Measurements from ENCODE around the gene CD83. TPM values are rescaled to one million over a fixed set of nuclear protein-coding genes. Genes with fewer than 3 reads are reported as not detected.
"Not testable (repeated sequence)": the region's sequence is repeated elsewhere in the genome, so short reads cannot be mapped to it uniquely, and the experiment has no call there.

Gene CD83
- total and polyA plus RNA-seq, 7 experiments from 2014 or later: 1.9 to 113 (median 5.1) TPM

DNA sequence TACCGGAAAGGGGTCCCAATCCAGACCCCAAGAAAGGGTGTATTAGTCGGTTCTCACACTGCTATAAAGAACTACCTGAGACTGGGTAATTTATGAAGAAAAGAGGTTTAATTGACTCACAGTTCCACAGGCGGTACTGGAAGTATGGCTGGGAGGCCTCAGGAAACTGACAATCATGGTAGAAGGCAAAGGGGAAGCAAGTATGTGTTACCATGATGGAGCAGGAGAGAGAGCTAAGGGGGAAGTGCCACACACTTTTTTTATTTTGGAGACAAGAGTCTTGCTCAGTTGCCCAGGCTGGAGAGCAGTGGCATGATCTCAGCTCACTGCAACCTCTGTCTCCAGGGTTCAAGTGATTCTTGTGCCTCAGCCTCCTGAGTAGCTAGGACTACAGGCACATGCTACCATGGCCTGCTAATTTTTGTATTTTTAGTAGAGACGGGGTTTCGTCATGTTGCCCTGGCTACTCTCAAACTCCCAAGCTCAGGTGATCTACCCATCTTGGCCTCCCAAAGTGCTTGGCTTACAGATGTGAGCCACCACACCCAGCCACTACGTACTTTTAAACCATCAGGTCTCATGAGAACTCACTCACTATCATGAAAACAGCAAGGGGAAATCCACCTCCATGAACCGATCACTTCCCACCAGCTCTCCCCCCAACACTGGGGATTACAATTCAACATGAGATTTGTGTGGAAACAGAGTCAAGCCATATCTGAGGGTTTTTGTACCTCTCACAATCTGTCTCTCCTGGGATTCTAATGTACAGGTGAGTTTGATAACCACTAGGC lies 43.8 kb upstream of the CD83 start:
- H3K36me3 ChIP-seq (ENCODE audit: control insufficient read depth in 2 of 3, insufficient read depth in 3 of 3, low read length in 3 of 3); H3K27me3 ChIP-seq (ENCODE audit: control insufficient read depth in 2 of 2, insufficient read depth in 2 of 2, low read length in 2 of 2); H3K9me3 Mint-ChIP-seq; H3K27me3 Mint-ChIP-seq; ATAC-seq; H3K4me1 ChIP-seq (ENCODE audit: control insufficient read depth in 2 of 2, insufficient read depth in 2 of 2, low read length in 2 of 2); H3K4me3 ChIP-seq (ENCODE audit: low read length); CTCF ChIA-PET; H3K9me3 ChIP-seq (ENCODE audit: control insufficient read depth in 2 of 3, low read length in 3 of 3); H3K36me3 Mint-ChIP-seq: not testable (repeated sequence)
- H3K27ac Mint-ChIP-seq: peak overlapping the region; percentile 87 to 99 (median 95)
- intact Hi-C loops (cut with micrococcal nuclease): loop anchor here in 1 of 2 donors (2.0 kb wide), 1 partner anchor 21 kb away; no protein-coding TSS in a partner anchor
- peak overlapping the region in 9 of 10 donors; percentile 19 to 83 (median 74) for H3K4me3 Mint-ChIP-seq
- H3K27ac ChIP-seq (ENCODE audit: low read depth, low read length): peak overlapping the region; percentile 84
- peaks cover 16 to 42% (median 27%) of the 10 kb centered on the region in 7 donors for H3K4me1 Mint-ChIP-seq
- peak in 1 of 9 donors; percentile 1 for DNase-seq
- POLR2A ChIA-PET: interaction anchor here (1.0 to 1.1 kb wide), 2 partner anchors 36 to 459 kb away, joined by 3 to 4 read pairs; partner anchors contain the start of gene NOL7

DNA sequence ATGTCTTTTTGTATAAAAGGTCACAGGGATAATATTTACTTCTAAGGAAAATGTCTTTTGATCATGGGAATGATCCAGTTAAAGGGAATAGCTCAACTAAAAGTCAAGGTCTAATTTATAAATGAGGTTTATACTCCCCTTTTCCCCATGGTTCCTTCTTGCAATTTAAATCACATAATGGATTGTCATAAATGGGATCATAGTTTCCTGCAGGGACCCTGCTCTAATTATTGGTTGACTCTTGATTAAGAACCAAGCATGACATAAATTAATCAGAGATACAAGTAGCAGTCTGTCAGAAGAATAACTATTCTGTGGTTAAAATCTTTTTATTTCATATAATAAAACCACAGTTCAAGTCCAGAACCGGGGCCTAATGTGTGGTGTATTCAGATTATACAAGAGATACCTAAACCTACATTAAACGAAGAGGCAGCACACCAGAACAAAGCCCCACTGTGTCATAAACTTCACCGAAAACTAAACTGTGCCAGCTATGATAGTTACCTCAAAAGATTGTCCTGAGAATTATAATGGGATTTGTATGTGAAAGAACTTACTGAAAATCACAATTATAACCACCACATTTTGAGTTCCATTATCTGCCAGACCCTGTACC lies 43.0 kb upstream of the CD83 start:
- no peaks in the 10 kb centered on the region for H3K9me3 ChIP-seq (ENCODE audit: control insufficient read depth in 2 of 3, low read length in 3 of 3)
- H3K27ac ChIP-seq (ENCODE audit: low read depth, low read length): peak overlapping the region; percentile 84
- peaks cover 16 to 44% (median 27%) of the 10 kb centered on the region in 7 donors for H3K4me1 Mint-ChIP-seq
- H3K27me3 Mint-ChIP-seq: no peaks in the 10 kb centered on the region
- ATAC-seq (no peak), DNase-seq (peak in 1 of 9 donors; percentile 2)
- peak overlapping the region; percentile 87 to 99 (median 95) for H3K27ac Mint-ChIP-seq
- H3K27me3 ChIP-seq (ENCODE audit: control insufficient read depth in 2 of 2, insufficient read depth in 2 of 2, low read length in 2 of 2): no peaks in the 10 kb centered on the region
- H3K36me3 ChIP-seq (ENCODE audit: control insufficient read depth in 2 of 3, insufficient read depth in 3 of 3, low read length in 3 of 3): no peaks in the 10 kb centered on the region
- intact Hi-C loops (cut with micrococcal nuclease): loop anchor here (1.0 to 2.0 kb wide), 4 partner anchors 7 to 260 kb away; partner anchors contain the start of genes CD83 (in 2 of the 2) and MCUR1 (in 2 of the 2)
- CTCF ChIA-PET: interaction anchor here (0.6 to 2.1 kb wide), 2 partner anchors 8 to 925 kb away, joined by 4 to 14 read pairs; no protein-coding TSS in a partner anchor
- H3K4me3 ChIP-seq (ENCODE audit: low read length): peak overlapping the region; percentile 57
- H3K36me3 Mint-ChIP-seq: peaks cover 0 to 1% (median 0%) of the 10 kb centered on the region in 5 donors
- H3K4me1 ChIP-seq (ENCODE audit: control insufficient read depth in 2 of 2, insufficient read depth in 2 of 2, low read length in 2 of 2): peaks cover 5 to 7% of the 10 kb centered on the region in 2 donors
- H3K4me3 Mint-ChIP-seq: peak overlapping the region; percentile 72 to 92 (median 82)
- POLR2A ChIA-PET: interaction anchor here (0.6 to 1.1 kb wide), 4 partner anchors 24 to 459 kb away, joined by 3 to 4 read pairs (median 3); partner anchors contain the start of genes CD83 and NOL7
- peaks cover 0 to 3% (median 0%) of the 10 kb centered on the region in 11 donors for H3K9me3 Mint-ChIP-seq

DNA sequence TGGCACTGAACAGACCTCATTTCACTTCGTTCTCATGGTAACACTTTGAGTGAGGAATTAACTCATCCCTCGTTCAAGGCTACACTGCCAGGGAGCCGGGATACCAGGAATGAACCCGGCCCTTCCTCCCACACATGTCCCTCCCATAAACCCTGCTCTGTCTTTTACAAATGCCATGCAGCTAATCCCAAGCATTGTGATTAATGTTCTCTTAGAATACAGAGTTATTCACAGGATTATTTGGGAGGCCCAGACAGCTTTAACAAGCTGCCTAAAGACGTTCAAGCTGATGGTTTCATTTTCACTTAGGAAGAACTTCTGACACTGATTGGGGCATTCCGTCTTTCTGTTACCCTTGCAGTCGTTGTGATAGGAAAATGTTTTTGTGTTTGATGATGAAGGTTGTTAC lies 42.5 kb upstream of the CD83 start:
- H3K4me1 ChIP-seq (ENCODE audit: control insufficient read depth in 2 of 2, insufficient read depth in 2 of 2, low read length in 2 of 2): peaks cover 5 to 7% of the 10 kb centered on the region in 2 donors
- peak overlapping the region; percentile 57 for H3K4me3 ChIP-seq (ENCODE audit: low read length)
- POLR2A ChIA-PET: interaction anchor here (0.6 to 1.1 kb wide), 2 partner anchors 42 to 460 kb away, joined by 3 to 4 read pairs; partner anchors contain the start of genes CD83 and NOL7
- CTCF ChIA-PET: interaction anchor here (0.6 to 2.1 kb wide), 3 partner anchors 8 to 925 kb away, joined by 3 to 14 read pairs (median 4); no protein-coding TSS in a partner anchor
- intact Hi-C loops (cut with micrococcal nuclease): loop anchor here (1.0 to 2.0 kb wide), 4 partner anchors 8 to 261 kb away; partner anchors contain the start of genes CD83 (in 2 of the 2) and MCUR1 (in 2 of the 2)
- Mint-ChIP-seq H3K4me3 (peak overlapping the region; percentile 72 to 92 (median 82)), H3K9me3 (peaks cover 0 to 3% (median 0%) of the 10 kb centered on the region in 11 donors), H3K36me3 (peaks cover 0 to 1% (median 0%) of the 10 kb centered on the region in 5 donors), H3K27ac (peak overlapping the region; percentile 87 to 99 (median 95)), H3K27me3 (no peaks in the 10 kb centered on the region), H3K4me1 (peaks cover 16 to 47% (median 27%) of the 10 kb centered on the region in 7 donors)
- no peaks in the 10 kb centered on the region for H3K36me3 ChIP-seq (ENCODE audit: control insufficient read depth in 2 of 3, insufficient read depth in 3 of 3, low read length in 3 of 3)
- H3K27ac ChIP-seq (ENCODE audit: low read depth, low read length): peak overlapping the region; percentile 84
- no peaks in the 10 kb centered on the region for H3K27me3 ChIP-seq (ENCODE audit: control insufficient read depth in 2 of 2, insufficient read depth in 2 of 2, low read length in 2 of 2)
- H3K9me3 ChIP-seq (ENCODE audit: control insufficient read depth in 2 of 3, low read length in 3 of 3): no peaks in the 10 kb centered on the region
- DNase-seq (peak in 7 of 9 donors; percentile 46 to 71 (median 61)), ATAC-seq (peak; percentile 93)

DNA sequence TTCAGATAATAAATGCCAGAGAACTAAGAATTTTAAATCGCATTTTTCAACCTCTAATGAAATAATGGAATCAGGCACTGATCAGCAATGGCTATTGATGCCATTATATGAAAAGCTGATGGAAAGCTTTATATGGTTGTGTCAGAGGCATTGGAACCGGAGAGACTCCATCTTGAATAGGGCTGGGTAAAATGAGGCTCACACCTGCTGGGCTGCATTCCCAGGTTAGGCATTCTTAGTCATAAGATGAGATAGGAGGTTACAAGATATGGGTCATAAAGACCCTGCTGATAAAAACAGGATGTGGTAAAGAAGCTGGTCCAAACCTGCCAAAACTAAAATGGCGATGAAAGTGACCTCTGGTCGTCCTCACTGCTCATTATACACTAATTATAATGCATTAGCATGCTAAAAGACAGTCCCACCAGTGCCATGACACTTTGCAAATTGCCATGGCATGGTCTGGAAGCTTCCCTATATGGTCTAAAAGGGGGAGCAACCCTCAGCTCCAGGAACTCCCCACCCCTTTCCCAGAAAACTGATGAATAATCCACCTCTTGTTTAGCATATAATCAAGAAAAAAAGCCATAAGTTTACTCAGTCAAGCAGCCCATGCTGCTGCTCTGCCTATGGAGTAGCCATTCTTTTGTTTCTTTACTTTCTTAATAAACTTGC lies 40.2 kb upstream of the CD83 start:
- peaks cover 0 to 3% (median 0%) of the 10 kb centered on the region in 11 donors for H3K9me3 Mint-ChIP-seq
- Histone ChIP-seq H3K4me3 (ENCODE audit: low read length) (no peak overlapping the region), H3K27me3 (ENCODE audit: control insufficient read depth in 2 of 2, insufficient read depth in 2 of 2, low read length in 2 of 2) (no peaks in the 10 kb centered on the region), H3K4me1 (ENCODE audit: control insufficient read depth in 2 of 2, insufficient read depth in 2 of 2, low read length in 2 of 2) (peaks cover 5 to 7% of the 10 kb centered on the region in 2 donors), H3K27ac (ENCODE audit: low read depth, low read length) (no peak overlapping the region), H3K36me3 (ENCODE audit: control insufficient read depth in 2 of 3, insufficient read depth in 3 of 3, low read length in 3 of 3) (no peaks in the 10 kb centered on the region), H3K9me3 (ENCODE audit: control insufficient read depth in 2 of 3, low read length in 3 of 3) (no peaks in the 10 kb centered on the region)
- ATAC-seq (no peak), DNase-seq (no peak)
- H3K36me3 Mint-ChIP-seq: peaks cover 0 to 1% (median 0%) of the 10 kb centered on the region in 5 donors
- intact Hi-C loops (cut with micrococcal nuclease): loop anchor here in 1 of 2 donors (2.0 kb wide), 1 partner anchor 67 kb away; no protein-coding TSS in a partner anchor
- no peak overlapping the region for H3K4me3 Mint-ChIP-seq
- CTCF ChIA-PET: interaction anchor here (0.6 to 0.8 kb wide), 2 partner anchors 31 to 207 kb away, joined by 3 read pairs; no protein-coding TSS in a partner anchor
- peak overlapping the region in 2 of 9 donors; percentile 5 to 71 for H3K27ac Mint-ChIP-seq
- POLR2A ChIA-PET: no interaction called here
- peaks cover 16 to 41% (median 27%) of the 10 kb centered on the region in 7 donors for H3K4me1 Mint-ChIP-seq
- H3K27me3 Mint-ChIP-seq: no peaks in the 10 kb centered on the region

DNA sequence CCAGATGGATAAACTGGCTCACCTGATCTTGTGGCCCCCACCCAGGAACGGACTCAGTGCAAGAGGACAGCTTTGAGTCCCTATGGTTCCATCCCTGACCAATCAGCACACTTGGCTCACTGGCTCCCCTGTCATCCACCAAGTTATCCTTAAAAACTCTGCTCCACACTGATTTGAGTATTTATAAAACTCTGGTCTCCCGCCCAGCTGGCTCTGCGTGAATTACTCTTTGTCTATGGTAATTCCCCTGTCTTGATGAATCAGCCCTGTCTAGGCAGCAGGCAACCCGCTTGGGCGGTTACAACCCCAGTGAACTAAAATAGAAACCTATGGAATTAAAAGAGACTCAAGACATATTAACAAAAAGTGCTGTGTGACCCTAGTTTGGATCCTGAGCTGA lies 38.1 kb upstream of the CD83 start:
- no peak overlapping the region for H3K27ac ChIP-seq (ENCODE audit: low read depth, low read length)
- no peak overlapping the region for H3K4me3 Mint-ChIP-seq
- H3K36me3 ChIP-seq (ENCODE audit: control insufficient read depth in 2 of 3, insufficient read depth in 3 of 3, low read length in 3 of 3): no peaks in the 10 kb centered on the region
- H3K4me1 ChIP-seq (ENCODE audit: control insufficient read depth in 2 of 2, insufficient read depth in 2 of 2, low read length in 2 of 2): peaks cover 5% of the 10 kb centered on the region in 2 donors
- peaks cover 0 to 2% (median 0%) of the 10 kb centered on the region in 5 donors for H3K27me3 Mint-ChIP-seq
- ChIA-PET CTCF (interaction anchor here (1.2 kb wide), 1 partner anchor 225 kb away, joined by 3 read pairs; no protein-coding TSS in a partner anchor), POLR2A (interaction anchor here (0.5 kb wide), 1 partner anchor 10 kb away, joined by 3 read pairs; no protein-coding TSS in a partner anchor)
- H3K36me3 Mint-ChIP-seq: no peaks in the 10 kb centered on the region
- H3K4me1 Mint-ChIP-seq: peaks cover 11 to 32% (median 16%) of the 10 kb centered on the region in 7 donors
- DNase-seq: no peak
- H3K27ac Mint-ChIP-seq: no peak overlapping the region
- peaks cover 0 to 3% (median 0%) of the 10 kb centered on the region in 11 donors for H3K9me3 Mint-ChIP-seq
- intact Hi-C loops (cut with micrococcal nuclease): no loop called here
- no peaks in the 10 kb centered on the region for H3K9me3 ChIP-seq (ENCODE audit: control insufficient read depth in 2 of 3, low read length in 3 of 3)
- ATAC-seq: no peak
- H3K4me3 ChIP-seq (ENCODE audit: low read length): no peak overlapping the region
- no peaks in the 10 kb centered on the region for H3K27me3 ChIP-seq (ENCODE audit: control insufficient read depth in 2 of 2, insufficient read depth in 2 of 2, low read length in 2 of 2)

All from naive thymus-derived CD4-positive, alpha-beta T cell (primary cell).